Testis (tissue), 2 donors: ENCODE data around the gene PIEZO1.

Experiments used
- POLR2A ChIP-seq: fragments of 450-650 bp; IDR thresholded peaks from one replicate; pipeline ENCODE4 v1.6.1; 2017; ENCODE audit warnings: antibody characterized with exemption, mild to moderate bottlenecking, moderate library complexity
- TF ChIP-seq, protein P1 (sequence below), 3 experiments: fragments of 450-650 bp in 2 of 3; fragments of 200-600 bp in 1 of 3; sonication (generic) in 1 of 3; IDR thresholded peaks; one replicate each; pipeline ENCODE4 v1.5.1; 2016 to 2019; ENCODE audit warnings: antibody characterized with exemption in 3 of 3, mild to moderate bottlenecking in 2 of 3, moderate library complexity in 1 of 3

DNA sequence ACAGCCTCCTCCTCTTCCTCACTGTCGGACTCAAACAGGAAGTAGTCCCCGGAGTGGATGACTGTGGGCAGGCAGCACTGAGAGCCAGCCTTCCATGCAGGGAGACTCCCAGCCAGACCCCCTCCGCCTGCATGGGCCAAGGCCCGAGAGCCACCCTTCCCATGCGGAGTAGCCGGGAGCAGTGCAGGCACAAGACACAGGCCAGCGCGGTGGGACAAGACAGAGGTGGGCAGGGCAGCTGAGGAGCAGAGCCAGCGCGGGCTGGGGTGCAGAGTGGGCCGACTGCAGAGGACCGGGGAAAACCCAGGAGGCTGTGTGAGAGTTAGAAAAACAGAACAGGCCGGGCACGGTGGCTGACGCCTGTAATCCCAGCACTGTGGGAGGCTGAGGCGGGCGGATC, 61.1 kb downstream of the PIEZO1 start:
- TF ChIP-seq, protein P1, sequence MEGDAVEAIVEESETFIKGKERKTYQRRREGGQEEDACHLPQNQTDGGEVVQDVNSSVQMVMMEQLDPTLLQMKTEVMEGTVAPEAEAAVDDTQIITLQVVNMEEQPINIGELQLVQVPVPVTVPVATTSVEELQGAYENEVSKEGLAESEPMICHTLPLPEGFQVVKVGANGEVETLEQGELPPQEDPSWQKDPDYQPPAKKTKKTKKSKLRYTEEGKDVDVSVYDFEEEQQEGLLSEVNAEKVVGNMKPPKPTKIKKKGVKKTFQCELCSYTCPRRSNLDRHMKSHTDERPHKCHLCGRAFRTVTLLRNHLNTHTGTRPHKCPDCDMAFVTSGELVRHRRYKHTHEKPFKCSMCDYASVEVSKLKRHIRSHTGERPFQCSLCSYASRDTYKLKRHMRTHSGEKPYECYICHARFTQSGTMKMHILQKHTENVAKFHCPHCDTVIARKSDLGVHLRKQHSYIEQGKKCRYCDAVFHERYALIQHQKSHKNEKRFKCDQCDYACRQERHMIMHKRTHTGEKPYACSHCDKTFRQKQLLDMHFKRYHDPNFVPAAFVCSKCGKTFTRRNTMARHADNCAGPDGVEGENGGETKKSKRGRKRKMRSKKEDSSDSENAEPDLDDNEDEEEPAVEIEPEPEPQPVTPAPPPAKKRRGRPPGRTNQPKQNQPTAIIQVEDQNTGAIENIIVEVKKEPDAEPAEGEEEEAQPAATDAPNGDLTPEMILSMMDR (IDR thresholded peaks at IDR 0.05) = no peak
- no peak for TF ChIP-seq POLR2A
